ENCODE results near the gene VAMP1. TPM values are rescaled to one million over a fixed set of nuclear protein-coding genes. Genes with fewer than 3 reads are reported as not detected.

Gene VAMP1
- total and polyA plus RNA-seq, 2 donors from 2014 or later, result 4.9 to 13.2 TPM

DNA sequence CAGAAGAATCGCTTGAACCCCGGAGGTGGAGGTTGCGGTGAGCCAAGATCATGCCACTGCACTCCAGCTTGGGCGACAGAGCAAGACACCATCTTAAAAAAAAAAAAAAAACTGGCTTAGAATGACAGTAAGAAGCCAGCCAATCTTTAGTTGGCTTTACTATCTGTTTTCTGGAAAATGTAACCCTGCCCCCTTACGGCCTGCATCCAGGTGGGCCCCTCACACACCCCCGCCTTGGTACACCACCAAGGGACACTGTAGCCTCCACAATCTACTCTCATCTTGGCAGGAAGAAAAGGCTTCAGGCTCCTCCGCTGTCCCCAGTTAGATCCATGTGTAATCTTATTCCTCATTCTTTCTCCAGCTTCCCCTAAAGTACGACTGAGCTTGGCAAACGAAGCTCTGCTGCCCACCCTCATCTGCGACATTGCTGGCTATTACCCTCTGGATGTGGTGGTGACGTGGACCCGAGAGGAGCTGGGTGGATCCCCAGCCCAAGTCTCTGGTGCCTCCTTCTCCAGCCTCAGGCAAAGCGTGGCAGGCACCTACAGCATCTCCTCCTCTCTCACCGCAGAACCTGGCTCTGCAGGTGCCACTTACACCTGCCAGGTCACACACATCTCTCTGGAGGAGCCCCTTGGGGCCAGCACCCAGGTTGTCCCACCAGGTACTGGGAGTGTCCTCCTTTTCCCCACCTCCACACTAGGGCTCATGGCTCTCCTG lies 12.0 kb downstream of the VAMP1 start:
- H3K4me3 ChIP-seq (ENCODE audit: low read length in 3 of 3), result no peak overlapping the region
- intact Hi-C loops (cut with DNase I), result loop anchor here (10.0 kb wide), 1 partner anchor 124 kb away; no protein-coding TSS in a partner anchor
- no peak overlapping the region for H3K9ac ChIP-seq (ENCODE audit: low read length in 3 of 3)
- H3K36me3 ChIP-seq (ENCODE audit: control insufficient read depth in 2 of 3, insufficient read depth in 3 of 3, low read length in 3 of 3), result peaks cover 0 to 52% (median 36%) of the 10 kb centered on the region in 3 donors
- H3K9me3 ChIP-seq (ENCODE audit: control insufficient read depth in 2 of 3, insufficient read depth in 1 of 3, low read length in 3 of 3), result no peaks in the 10 kb centered on the region
- H3K4me1 ChIP-seq (ENCODE audit: control insufficient read depth in 2 of 3, insufficient read depth in 2 of 3, low read depth in 1 of 3, low read length in 3 of 3), result peaks cover 0 to 3% (median 0%) of the 10 kb centered on the region in 3 donors
- H3K27me3 ChIP-seq (ENCODE audit: control insufficient read depth, insufficient read depth, low read length), result no peaks in the 10 kb centered on the region
- no peak overlapping the region for H3K27ac ChIP-seq (ENCODE audit: low read depth in 2 of 2, low read length in 2 of 2)
- FAIRE-seq (no peak), DNase-seq (no peak)
- TF ChIP-seq, protein P1, sequence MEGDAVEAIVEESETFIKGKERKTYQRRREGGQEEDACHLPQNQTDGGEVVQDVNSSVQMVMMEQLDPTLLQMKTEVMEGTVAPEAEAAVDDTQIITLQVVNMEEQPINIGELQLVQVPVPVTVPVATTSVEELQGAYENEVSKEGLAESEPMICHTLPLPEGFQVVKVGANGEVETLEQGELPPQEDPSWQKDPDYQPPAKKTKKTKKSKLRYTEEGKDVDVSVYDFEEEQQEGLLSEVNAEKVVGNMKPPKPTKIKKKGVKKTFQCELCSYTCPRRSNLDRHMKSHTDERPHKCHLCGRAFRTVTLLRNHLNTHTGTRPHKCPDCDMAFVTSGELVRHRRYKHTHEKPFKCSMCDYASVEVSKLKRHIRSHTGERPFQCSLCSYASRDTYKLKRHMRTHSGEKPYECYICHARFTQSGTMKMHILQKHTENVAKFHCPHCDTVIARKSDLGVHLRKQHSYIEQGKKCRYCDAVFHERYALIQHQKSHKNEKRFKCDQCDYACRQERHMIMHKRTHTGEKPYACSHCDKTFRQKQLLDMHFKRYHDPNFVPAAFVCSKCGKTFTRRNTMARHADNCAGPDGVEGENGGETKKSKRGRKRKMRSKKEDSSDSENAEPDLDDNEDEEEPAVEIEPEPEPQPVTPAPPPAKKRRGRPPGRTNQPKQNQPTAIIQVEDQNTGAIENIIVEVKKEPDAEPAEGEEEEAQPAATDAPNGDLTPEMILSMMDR (IDR thresholded peaks at IDR 0.05; ENCODE audit: borderline replicate concordance, extremely low read depth, insufficient read depth), result no peak

DNA sequence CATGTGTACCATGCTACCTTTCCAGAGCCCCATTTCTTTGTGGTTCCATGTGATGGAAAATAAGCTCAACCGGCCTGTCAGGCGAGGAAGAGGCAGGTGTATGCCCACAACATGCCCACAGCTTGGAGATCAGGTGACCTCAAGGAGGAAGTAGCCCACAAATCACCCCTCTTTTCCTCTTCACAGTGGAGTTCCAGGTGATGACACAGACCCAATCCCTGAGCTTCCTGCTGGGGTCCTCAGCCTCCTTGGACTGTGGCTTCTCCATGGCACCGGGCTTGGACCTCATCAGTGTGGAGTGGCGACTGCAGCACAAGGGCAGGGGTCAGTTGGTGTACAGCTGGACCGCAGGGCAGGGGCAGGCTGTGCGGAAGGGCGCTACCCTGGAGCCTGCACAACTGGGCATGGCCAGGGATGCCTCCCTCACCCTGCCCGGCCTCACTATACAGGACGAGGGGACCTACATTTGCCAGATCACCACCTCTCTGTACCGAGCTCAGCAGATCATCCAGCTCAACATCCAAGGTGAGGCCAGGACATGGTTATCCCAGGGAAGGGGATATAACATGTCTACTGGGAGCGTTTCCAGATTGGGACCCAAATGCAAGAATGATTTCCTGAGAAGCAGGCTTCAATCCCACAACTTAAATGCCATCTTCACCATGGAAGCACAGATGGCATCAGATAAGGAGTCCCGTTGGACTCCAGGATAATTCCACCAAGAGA lies 13.1 kb downstream of the VAMP1 start:
- H3K4me1 ChIP-seq (ENCODE audit: control insufficient read depth in 2 of 3, insufficient read depth in 2 of 3, low read depth in 1 of 3, low read length in 3 of 3), result peaks cover 2 to 13% (median 9%) of the 10 kb centered on the region in 3 donors
- DNase-seq, result no peak
- H3K36me3 ChIP-seq (ENCODE audit: control insufficient read depth in 2 of 3, insufficient read depth in 3 of 3, low read length in 3 of 3), result peaks cover 0 to 53% (median 34%) of the 10 kb centered on the region in 3 donors
- no peak for FAIRE-seq
- H3K9me3 ChIP-seq (ENCODE audit: control insufficient read depth in 2 of 3, insufficient read depth in 1 of 3, low read length in 3 of 3), result no peaks in the 10 kb centered on the region
- H3K27me3 ChIP-seq (ENCODE audit: control insufficient read depth, insufficient read depth, low read length), result no peaks in the 10 kb centered on the region
- intact Hi-C loops (cut with DNase I), result loop anchor here (10.0 kb wide), 1 partner anchor 123 kb away; no protein-coding TSS in a partner anchor
- no peak overlapping the region for H3K4me3 ChIP-seq (ENCODE audit: low read length in 3 of 3)
- no peak overlapping the region for H3K27ac ChIP-seq (ENCODE audit: low read depth in 2 of 2, low read length in 2 of 2)
- TF ChIP-seq, protein P1 (IDR thresholded peaks at IDR 0.05; ENCODE audit: borderline replicate concordance, extremely low read depth, insufficient read depth), result no peak
- H3K9ac ChIP-seq (ENCODE audit: low read length in 3 of 3), result no peak overlapping the region

DNA sequence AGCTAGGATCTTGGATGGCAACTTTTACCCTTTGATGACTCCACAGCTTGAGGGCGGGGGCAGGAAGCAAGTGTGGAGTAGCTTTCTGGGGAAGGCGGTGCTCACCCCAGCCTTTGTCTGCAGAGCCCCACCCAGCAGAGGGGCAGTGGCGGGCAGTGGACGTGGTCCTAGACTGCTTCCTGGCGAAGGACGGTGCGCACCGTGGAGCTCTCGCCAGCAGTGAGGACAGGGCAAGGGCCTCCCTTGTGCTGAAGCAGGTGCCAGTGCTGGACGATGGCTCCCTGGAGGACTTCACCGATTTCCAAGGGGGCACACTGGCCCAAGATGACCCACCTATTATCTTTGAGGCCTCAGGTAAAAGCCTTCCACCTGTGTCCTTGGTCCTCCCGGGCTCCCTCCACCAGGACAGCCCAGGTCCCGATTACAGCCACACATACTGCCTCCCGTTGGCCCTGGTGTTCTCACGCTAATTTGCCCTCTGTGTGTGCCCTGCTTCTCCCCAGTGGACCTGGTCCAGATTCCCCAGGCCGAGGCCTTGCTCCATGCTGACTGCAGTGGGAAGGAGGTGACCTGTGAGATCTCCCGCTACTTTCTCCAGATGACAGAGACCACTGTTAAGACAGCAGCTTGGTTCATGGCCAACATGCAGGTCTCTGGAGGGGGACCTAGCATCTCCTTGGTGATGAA lies 17.4 kb downstream of the VAMP1 start:
- peak in 2 of 5 donors; percentile 27 to 87 for DNase-seq
- Histone ChIP-seq H3K27me3 (ENCODE audit: control insufficient read depth, insufficient read depth, low read length) (no peaks in the 10 kb centered on the region), H3K9ac (ENCODE audit: low read length in 3 of 3) (peak overlapping the region in 2 of 3 donors; percentile 98), H3K4me3 (ENCODE audit: low read length in 3 of 3) (peak overlapping the region in 2 of 3 donors; percentile 88 to 92), H3K36me3 (ENCODE audit: control insufficient read depth in 2 of 3, insufficient read depth in 3 of 3, low read length in 3 of 3) (peaks cover 0 to 25% (median 19%) of the 10 kb centered on the region in 3 donors), H3K4me1 (ENCODE audit: control insufficient read depth in 2 of 3, insufficient read depth in 2 of 3, low read depth in 1 of 3, low read length in 3 of 3) (peaks cover 3 to 24% (median 17%) of the 10 kb centered on the region in 3 donors), H3K9me3 (ENCODE audit: control insufficient read depth in 2 of 3, insufficient read depth in 1 of 3, low read length in 3 of 3) (no peaks in the 10 kb centered on the region), H3K27ac (ENCODE audit: low read depth in 2 of 2, low read length in 2 of 2) (peak overlapping the region; percentile 99)
- intact Hi-C loops (cut with DNase I), result loop anchor here (10.0 kb wide), 1 partner anchor 118 kb away; no protein-coding TSS in a partner anchor
- TF ChIP-seq, protein P1 (IDR thresholded peaks at IDR 0.05; ENCODE audit: borderline replicate concordance, extremely low read depth, insufficient read depth), result no peak
- FAIRE-seq, result no peak
